GM18951 (cell line): ENCODE measurements around the gene MUS81.
A peak's percentile ranks its signal among the peaks of the same experiment; 100 is the strongest.

Source experiments
- POLR2A ChIP-seq: IDR thresholded peaks from 4 replicates; pipeline ENCODE4 v1.6.1; 2011; ENCODE audit warnings: mild to moderate bottlenecking; ENCODE audit not compliant: insufficient read length, insufficient read depth; ENCODE audit errors: extremely low read depth
- in situ Hi-C: fragments of 300-500 bp; cut with MboI; formaldehyde crosslinking; loops from one replicate; pipeline ENCODE4 v1.12.0; 2022; ENCODE audit warnings: low sequenced_read_pairs, mixed read lengths, inconsistent platforms; ENCODE audit not compliant: unreplicated experiment

Gene MUS81

DNA sequence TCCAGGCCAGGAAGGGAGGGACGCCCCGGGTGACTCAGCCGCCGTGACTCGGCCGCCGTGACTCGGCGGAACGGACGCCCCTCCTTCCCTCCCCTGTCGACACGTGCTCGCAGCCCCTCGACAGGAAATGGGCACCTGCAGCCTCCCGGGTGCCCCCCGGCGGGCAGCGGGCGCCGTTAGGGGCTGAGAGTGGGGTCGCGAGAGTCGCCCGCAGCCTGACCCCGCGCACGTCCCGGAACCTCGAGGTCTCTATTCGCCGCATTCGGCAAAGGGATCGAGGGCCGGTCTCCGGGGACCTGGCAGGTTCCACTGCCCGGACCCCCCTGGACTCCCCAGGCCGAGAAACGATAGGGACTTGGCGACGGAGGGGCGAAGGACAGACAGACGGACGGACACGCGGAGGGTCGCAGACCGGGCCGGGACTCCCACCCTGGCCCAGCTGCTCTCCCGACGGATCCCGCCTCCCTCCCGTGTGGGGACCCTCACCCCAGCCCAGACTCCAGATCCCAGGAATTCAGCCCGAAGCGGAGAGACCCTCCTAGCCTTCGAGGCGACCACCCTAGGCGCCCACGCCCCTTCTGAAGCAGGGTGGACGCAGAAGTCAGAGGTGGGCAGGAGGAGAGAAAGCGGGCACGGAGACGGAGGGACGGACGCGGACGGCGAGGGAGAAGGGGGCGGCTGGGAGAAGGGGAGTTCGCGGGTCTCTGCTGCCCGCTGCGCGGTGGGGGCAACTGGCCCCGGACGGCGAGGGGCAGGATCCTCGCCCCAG lies 39.3 kb downstream of the MUS81 start:
- peak; percentile 45 for TF ChIP-seq POLR2A
- in situ Hi-C loops = no loop called here

DNA sequence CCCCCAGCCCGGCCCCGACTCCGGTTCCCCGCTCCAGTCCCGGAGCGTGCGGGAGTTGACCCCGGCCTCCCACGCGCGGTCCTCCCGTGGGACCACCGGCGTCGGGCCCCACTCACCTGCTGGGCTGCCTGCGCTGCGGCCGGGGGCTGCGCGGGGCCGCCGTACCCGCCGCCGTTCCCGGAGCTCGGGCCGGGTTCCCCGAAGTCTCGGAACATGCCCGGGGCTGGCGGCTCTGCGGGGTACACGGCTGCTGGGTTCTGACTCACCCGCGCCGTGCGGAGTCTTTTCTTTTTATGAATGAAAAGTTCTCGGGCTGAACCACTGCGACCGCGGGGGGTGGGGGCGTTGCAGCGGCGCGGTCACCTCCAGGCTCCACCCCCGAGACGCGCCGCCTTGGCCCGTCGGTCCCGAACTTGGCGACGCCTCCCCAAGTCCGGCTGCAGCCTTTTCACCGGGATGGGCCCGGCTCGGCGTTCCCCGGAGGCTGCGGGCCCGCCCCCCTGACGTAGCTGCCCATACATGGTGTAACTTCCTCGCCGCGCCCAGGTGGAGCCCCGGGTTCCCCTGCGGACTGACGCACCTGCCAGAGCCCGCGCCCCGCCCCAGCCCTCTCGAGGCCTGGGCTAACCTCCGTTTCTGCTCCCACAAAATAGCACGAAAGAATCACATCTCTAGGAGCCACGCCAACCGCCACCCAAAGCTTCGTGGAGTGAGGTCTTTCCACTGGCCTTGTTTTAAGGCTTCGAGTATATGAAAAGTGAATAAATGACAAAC lies 40.1 kb downstream of the MUS81 start, which contains the start of gene FOSL1:
Gene FOSL1 (minus strand): TSS at position 264 of the 774 bp plus-strand sequence. CDS start 49 bp downstream, at position 215.
- in situ Hi-C loops = no loop called here
- peak; percentile 74 for TF ChIP-seq POLR2A

GRCh38 chr11:65900899-65901180 lies 40.6 kb downstream of the MUS81 start:
- no peak for TF ChIP-seq POLR2A
- in situ Hi-C loops = no loop called here

- in situ Hi-C loops = no loop called here
- TF ChIP-seq POLR2A = no peak
Observed at GRCh38 chr11:65903068-65903481, 42.8 kb downstream of the MUS81 start.

- no peak for TF ChIP-seq POLR2A
- in situ Hi-C loops = no loop called here
Observed at GRCh38 chr11:65903715-65904114, 43.5 kb downstream of the MUS81 start.

- in situ Hi-C loops = no loop called here
Observed at GRCh38 chr11:65906602-65907001, 46.4 kb downstream of the MUS81 start.

DNA sequence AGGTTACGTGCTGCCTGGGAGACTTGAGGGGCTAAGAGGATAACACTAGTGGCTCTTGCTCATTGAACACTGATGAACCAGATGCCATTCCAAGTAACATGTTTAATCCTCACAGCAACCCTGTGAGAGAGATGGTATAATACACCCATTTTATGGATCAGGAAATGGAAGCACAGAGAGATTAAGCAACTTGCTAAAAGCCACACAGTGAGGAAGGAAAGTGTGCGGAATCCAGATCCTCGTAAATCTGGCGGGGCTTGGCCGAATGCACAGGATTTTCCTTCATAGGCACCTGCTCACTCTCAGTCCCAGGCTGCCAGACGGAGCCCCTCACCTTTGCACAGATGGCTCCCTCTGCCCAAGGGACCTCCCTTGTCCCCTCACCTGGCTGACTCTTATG lies 47.6 kb downstream of the MUS81 start:
- in situ Hi-C loops = no loop called here

More at GRCh38 chr11:65906602-65907001, 46.4 kb downstream of the MUS81 start:
- TF ChIP-seq POLR2A = no peak

DNA sequence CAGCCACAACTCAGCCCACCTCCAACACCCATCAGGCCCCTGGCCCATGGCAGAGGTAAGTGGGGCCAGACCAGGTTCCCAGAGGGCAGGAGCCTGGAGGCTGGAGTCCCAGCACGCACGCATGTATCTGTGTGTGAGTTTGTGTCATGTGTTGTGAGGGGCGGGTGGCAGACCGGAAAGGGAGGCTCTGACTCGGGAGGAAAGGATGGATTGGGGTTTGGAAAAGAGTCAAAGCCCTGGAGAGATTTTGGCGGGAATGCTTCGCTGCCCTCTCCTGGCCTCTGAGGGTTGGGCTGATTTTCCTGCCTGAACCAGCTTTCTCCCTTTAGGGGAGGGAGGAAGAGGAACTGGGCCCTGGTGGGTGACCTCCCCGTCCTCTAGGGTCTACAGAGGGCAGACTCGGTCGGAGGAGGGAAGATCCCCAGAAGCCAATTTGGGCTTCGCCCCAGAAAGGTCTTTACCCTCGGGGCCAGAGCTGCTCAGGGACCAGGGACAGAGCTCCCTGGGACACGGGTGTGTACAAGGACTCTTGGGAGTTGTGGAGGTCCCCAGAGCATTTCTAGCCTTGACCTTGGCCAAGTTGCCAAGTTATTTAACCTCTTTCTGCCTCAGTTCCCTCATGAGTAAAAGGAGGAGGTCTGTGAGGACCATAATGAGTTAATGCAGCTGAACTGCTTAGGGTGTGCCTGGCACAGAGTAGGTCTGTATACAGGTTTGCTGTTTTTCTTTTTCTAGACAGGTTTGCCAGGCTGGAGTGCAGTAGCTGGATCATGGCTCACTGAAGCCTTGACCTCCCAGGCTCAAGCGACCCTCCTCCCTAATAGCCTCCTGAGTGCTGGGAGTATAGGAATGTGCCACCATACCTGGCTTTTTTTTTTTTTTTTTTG lies 51.7 kb downstream of the MUS81 start:
- in situ Hi-C loops = no loop called here
- TF ChIP-seq POLR2A = no peak

More for the DNA sequence above, 47.6 kb downstream of the MUS81 start:
- TF ChIP-seq POLR2A = no peak

- no peak for TF ChIP-seq POLR2A
- in situ Hi-C loops = no loop called here
Observed at GRCh38 chr11:65912845-65913244, 52.6 kb downstream of the MUS81 start.

GRCh38 chr11:65915101-65915820 lies 55.0 kb downstream of the MUS81 start:
- in situ Hi-C loops = no loop called here
- no peak for TF ChIP-seq POLR2A

DNA sequence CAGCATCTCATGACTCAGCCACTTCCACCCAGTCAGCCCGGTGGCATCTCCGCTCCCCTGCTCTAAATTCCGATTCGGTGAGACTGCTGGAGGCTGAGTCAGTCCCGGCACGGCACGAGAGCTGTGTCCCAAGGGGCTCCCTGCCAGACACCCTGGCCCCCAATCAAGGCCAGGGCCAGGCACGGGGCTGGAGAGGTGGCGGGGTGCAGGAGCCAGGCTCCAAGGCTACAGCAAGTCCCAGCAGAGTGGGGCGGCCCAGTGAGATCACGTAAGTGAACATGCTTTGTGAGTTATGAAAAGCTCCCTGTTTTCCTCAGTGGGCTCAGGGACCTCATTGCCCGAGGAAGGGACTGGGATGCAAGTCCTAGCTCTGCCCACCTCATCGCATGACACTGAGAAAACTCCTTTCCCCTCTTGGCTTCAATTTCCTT lies 55.6 kb downstream of the MUS81 start:
- no peak for TF ChIP-seq POLR2A
- in situ Hi-C loops = no loop called here
